Neuron (in vitro differentiated cells): Measurements from ENCODE around the gene GUCY2C.

ENCODE experiments used
- H2AFZ ChIP-seq: one replicate; pipeline ENCODE4 v1.6.1; 2013; ENCODE audit warnings: low read depth, mild to moderate bottlenecking, inconsistent platforms, low read length, moderate library complexity
- H3K27me3 ChIP-seq: one replicate; pipeline ENCODE4 v1.6.1; 2013; ENCODE audit warnings: low read length; ENCODE audit not compliant: insufficient read depth
- H3K36me3 ChIP-seq: one replicate; pipeline ENCODE4 v1.6.1; 2013; ENCODE audit warnings: low read length; ENCODE audit not compliant: insufficient read depth
- H3K4me1 ChIP-seq: one replicate; pipeline ENCODE4 v1.6.1; 2013; ENCODE audit warnings: low read length; ENCODE audit not compliant: insufficient read depth
- H3K4me3 ChIP-seq: 2 replicates; pipeline ENCODE4 v1.5.1; 2013; ENCODE audit warnings: mild to moderate bottlenecking, low read length, moderate library complexity
- H3K9me3 ChIP-seq: one replicate; pipeline ENCODE4 v1.6.1; 2013; ENCODE audit warnings: low read length

Gene GUCY2C

GRCh38 chr12:14635776-14636175 lies 60.6 kb downstream of the GUCY2C start:
- Histone ChIP-seq H3K4me1 (no peaks in the 10 kb centered on the region), H2AFZ (no peak overlapping the region), H3K36me3 (no peaks in the 10 kb centered on the region), H3K9me3 (no peaks in the 10 kb centered on the region), H3K27me3 (no peaks in the 10 kb centered on the region), H3K4me3 (no peak overlapping the region)

- H2AFZ ChIP-seq = no peak overlapping the region
- H3K4me1 ChIP-seq = no peaks in the 10 kb centered on the region
- H3K36me3 ChIP-seq = no peaks in the 10 kb centered on the region
- H3K9me3 ChIP-seq = no peaks in the 10 kb centered on the region
- no peaks in the 10 kb centered on the region for H3K27me3 ChIP-seq
- no peak overlapping the region for H3K4me3 ChIP-seq
Measured at GRCh38 chr12:14630793-14631192, 65.6 kb downstream of the GUCY2C start.

- no peaks in the 10 kb centered on the region for H3K27me3 ChIP-seq
Measured at GRCh38 chr12:14629832-14630710, 66.3 kb downstream of the GUCY2C start.

GRCh38 chr12:14628771-14629170 lies 67.6 kb downstream of the GUCY2C start:
- Histone ChIP-seq H3K4me3 (no peak overlapping the region), H3K27me3 (no peaks in the 10 kb centered on the region), H3K4me1 (no peaks in the 10 kb centered on the region), H3K36me3 (no peaks in the 10 kb centered on the region), H3K9me3 (no peaks in the 10 kb centered on the region), H2AFZ (no peak overlapping the region)

More at GRCh38 chr12:14629832-14630710, 66.3 kb downstream of the GUCY2C start:
- Histone ChIP-seq H3K9me3 (no peaks in the 10 kb centered on the region), H2AFZ (no peak overlapping the region), H3K4me1 (no peaks in the 10 kb centered on the region), H3K36me3 (no peaks in the 10 kb centered on the region), H3K4me3 (no peak overlapping the region)

GRCh38 chr12:14621826-14622225 lies 74.6 kb downstream of the GUCY2C start:
- no peak overlapping the region for H2AFZ ChIP-seq
- no peaks in the 10 kb centered on the region for H3K4me1 ChIP-seq
- H3K36me3 ChIP-seq = no peaks in the 10 kb centered on the region
- no peak overlapping the region for H3K4me3 ChIP-seq
- H3K27me3 ChIP-seq = no peaks in the 10 kb centered on the region
- no peaks in the 10 kb centered on the region for H3K9me3 ChIP-seq

- Histone ChIP-seq H3K4me1 (no peaks in the 10 kb centered on the region), H3K4me3 (no peak overlapping the region), H3K9me3 (no peaks in the 10 kb centered on the region), H2AFZ (no peak overlapping the region), H3K36me3 (no peaks in the 10 kb centered on the region), H3K27me3 (no peaks in the 10 kb centered on the region)
Measured at GRCh38 chr12:14619741-14620501, 76.5 kb downstream of the GUCY2C start.

GRCh38 chr12:14618983-14619382 lies 77.4 kb downstream of the GUCY2C start:
- no peaks in the 10 kb centered on the region for H3K9me3 ChIP-seq
- no peaks in the 10 kb centered on the region for H3K36me3 ChIP-seq
- H2AFZ ChIP-seq = no peak overlapping the region
- H3K27me3 ChIP-seq = peaks cover under 1% of the 10 kb centered on the region
- no peak overlapping the region for H3K4me3 ChIP-seq
- H3K4me1 ChIP-seq = no peaks in the 10 kb centered on the region

GRCh38 chr12:14614704-14615121 lies 81.7 kb downstream of the GUCY2C start:
- H3K36me3 ChIP-seq = no peaks in the 10 kb centered on the region

GRCh38 chr12:14613718-14614117 lies 82.7 kb downstream of the GUCY2C start:
- peaks cover 2% of the 10 kb centered on the region for H3K27me3 ChIP-seq
- H3K36me3 ChIP-seq = no peaks in the 10 kb centered on the region
- H3K9me3 ChIP-seq = no peaks in the 10 kb centered on the region
- no peak overlapping the region for H2AFZ ChIP-seq
- H3K4me1 ChIP-seq = no peaks in the 10 kb centered on the region
- no peak overlapping the region for H3K4me3 ChIP-seq

More at GRCh38 chr12:14614704-14615121, 81.7 kb downstream of the GUCY2C start:
- Histone ChIP-seq H3K9me3 (no peaks in the 10 kb centered on the region), H2AFZ (no peak overlapping the region), H3K4me3 (no peak overlapping the region), H3K27me3 (peaks cover 2% of the 10 kb centered on the region), H3K4me1 (no peaks in the 10 kb centered on the region)

GRCh38 chr12:14612898-14613445 lies 83.4 kb downstream of the GUCY2C start:
- Histone ChIP-seq H3K27me3 (peaks cover 2% of the 10 kb centered on the region), H3K9me3 (no peaks in the 10 kb centered on the region), H2AFZ (no peak overlapping the region), H3K4me1 (no peaks in the 10 kb centered on the region), H3K4me3 (no peak overlapping the region), H3K36me3 (no peaks in the 10 kb centered on the region)

- Histone ChIP-seq H3K4me1 (no peaks in the 10 kb centered on the region), H3K9me3 (no peaks in the 10 kb centered on the region), H3K36me3 (no peaks in the 10 kb centered on the region), H2AFZ (no peak overlapping the region), H3K4me3 (no peak overlapping the region), H3K27me3 (peaks cover 2% of the 10 kb centered on the region)
Measured at GRCh38 chr12:14612250-14612649, 84.1 kb downstream of the GUCY2C start.

- no peak overlapping the region for H2AFZ ChIP-seq
- H3K27me3 ChIP-seq = peaks cover 2% of the 10 kb centered on the region
- no peaks in the 10 kb centered on the region for H3K36me3 ChIP-seq
- H3K4me3 ChIP-seq = no peak overlapping the region
- no peaks in the 10 kb centered on the region for H3K4me1 ChIP-seq
- H3K9me3 ChIP-seq = no peaks in the 10 kb centered on the region
Measured at GRCh38 chr12:14611640-14612203, 84.7 kb downstream of the GUCY2C start.

GRCh38 chr12:14607568-14607967 lies 88.8 kb downstream of the GUCY2C start:
- Histone ChIP-seq H3K36me3 (no peaks in the 10 kb centered on the region), H2AFZ (no peak overlapping the region), H3K27me3 (no peaks in the 10 kb centered on the region), H3K4me1 (no peaks in the 10 kb centered on the region), H3K9me3 (no peaks in the 10 kb centered on the region), H3K4me3 (no peak overlapping the region)
